ENCODE results near the gene CPXM2.

DNA sequence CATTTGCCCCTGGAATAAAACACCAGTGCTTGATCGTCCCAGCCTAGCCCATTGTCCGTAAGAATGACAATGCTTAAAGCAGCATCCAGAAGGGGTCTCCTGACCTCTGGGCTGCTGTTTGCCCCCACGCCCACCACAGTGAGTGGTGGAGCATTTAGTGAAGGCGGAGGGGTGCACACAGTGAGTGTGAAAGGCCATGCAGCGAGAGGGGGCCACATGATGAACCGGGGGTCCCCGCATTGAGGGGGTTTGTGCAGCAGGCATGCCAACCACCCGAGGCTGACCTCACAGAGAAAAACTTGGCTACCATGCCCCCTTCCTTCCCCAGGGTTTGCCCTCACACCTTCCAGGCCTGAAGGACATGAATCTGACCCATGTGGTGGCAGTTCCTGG, 28.4 kb downstream of the CPXM2 start:
- TF ChIP-seq, protein P1, sequence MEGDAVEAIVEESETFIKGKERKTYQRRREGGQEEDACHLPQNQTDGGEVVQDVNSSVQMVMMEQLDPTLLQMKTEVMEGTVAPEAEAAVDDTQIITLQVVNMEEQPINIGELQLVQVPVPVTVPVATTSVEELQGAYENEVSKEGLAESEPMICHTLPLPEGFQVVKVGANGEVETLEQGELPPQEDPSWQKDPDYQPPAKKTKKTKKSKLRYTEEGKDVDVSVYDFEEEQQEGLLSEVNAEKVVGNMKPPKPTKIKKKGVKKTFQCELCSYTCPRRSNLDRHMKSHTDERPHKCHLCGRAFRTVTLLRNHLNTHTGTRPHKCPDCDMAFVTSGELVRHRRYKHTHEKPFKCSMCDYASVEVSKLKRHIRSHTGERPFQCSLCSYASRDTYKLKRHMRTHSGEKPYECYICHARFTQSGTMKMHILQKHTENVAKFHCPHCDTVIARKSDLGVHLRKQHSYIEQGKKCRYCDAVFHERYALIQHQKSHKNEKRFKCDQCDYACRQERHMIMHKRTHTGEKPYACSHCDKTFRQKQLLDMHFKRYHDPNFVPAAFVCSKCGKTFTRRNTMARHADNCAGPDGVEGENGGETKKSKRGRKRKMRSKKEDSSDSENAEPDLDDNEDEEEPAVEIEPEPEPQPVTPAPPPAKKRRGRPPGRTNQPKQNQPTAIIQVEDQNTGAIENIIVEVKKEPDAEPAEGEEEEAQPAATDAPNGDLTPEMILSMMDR (IDR thresholded peaks at IDR 0.05; ENCODE audit: insufficient read depth, low read length, poor library complexity, severe bottlenecking): no peak
- no peak for TF ChIP-seq EZH2phosphoT487 (conservative IDR thresholded peaks at IDR 0.05; ENCODE audit: low read length)

Data from SU-DHL-6 (cell line).